Endothelial cell of umbilical vein (primary cell): ENCODE measurements around the gene SPTB. TPM values are rescaled to one million over a fixed set of nuclear protein-coding genes. Genes with fewer than 3 reads are reported as not detected.

Source experiments
- BruUV-seq: library from RNA; stranded (reverse); fragments of 400-500 nt; replicated peaks from 2 replicates; lab custom pipeline; 2021; lab: Mats Ljungman, UMichigan
- CTCF ChIA-PET: fragments of 300-600, 350-600 bp; sonication (Branson Sonifier 250); formaldehyde crosslinking; loops from one replicate; lab custom pipeline; 2021; ENCODE audit warnings: antibody characterized with exemption, inconsistent platforms; lab: Charles Lee
- POLR2A ChIA-PET: fragments of 300-600, 350-600 bp; sonication (Branson Sonifier 250); formaldehyde crosslinking; loops from one replicate; lab custom pipeline; 2021; ENCODE audit warnings: antibody characterized with exemption, inconsistent platforms; lab: Charles Lee
- DNase-seq: peaks from one replicate; pipeline ENCODE4 v3.0.0-alpha.2; 2011; ENCODE audit warnings: low read depth, low spot score
- FAIRE-seq: peaks from 2 replicates; lab custom pipeline; 2011; peaks lifted over from hg19 to GRCh38; lab: Jason Lieb, UNC
- H2AFZ ChIP-seq: 2 replicates; pipeline ENCODE4 v1.6.0; 2012; ENCODE audit warnings: low read depth, low read length, control low read depth, inconsistent platforms
- H3K27ac ChIP-seq: 2 replicates; pipeline ENCODE4 v1.5.1; 2011; ENCODE audit warnings: low read depth, mild to moderate bottlenecking, control low read depth, low read length, moderate library complexity; ENCODE audit not compliant: insufficient read depth
- H3K27me3 ChIP-seq, 2 experiments: 2 replicates each; pipeline versions ENCODE4 v1.6.0 to v1.6.1; 2011; ENCODE audit warnings: low read length in 2 of 2, mixed read lengths in 1 of 2; ENCODE audit not compliant: control insufficient read depth in 2 of 2, insufficient read depth in 2 of 2
- H3K36me3 ChIP-seq, 2 experiments: 2 replicates in 1 of 2; 3 replicates in 1 of 2; pipeline ENCODE4 v1.5.1; 2011; ENCODE audit warnings: low read length in 2 of 2, mild to moderate bottlenecking in 1 of 2, moderate library complexity in 1 of 2; ENCODE audit not compliant: control insufficient read depth in 2 of 2, insufficient read depth in 2 of 2; ENCODE audit errors: extremely low read depth in 1 of 2
- H3K4me1 ChIP-seq: 3 replicates; pipeline ENCODE4 v1.5.1; 2011; ENCODE audit warnings: mild to moderate bottlenecking, low read length; ENCODE audit not compliant: control insufficient read depth, insufficient read depth; ENCODE audit errors: extremely low read depth
- H3K4me2 ChIP-seq: 2 replicates; pipeline ENCODE4 v1.6.1; 2011; ENCODE audit warnings: low read length, control low read depth, mixed read lengths; ENCODE audit not compliant: insufficient read depth
- H3K4me3 ChIP-seq, 3 experiments: fragments of 200-600 bp in 1 of 3; sonication (generic), shearing (Covaris generic) in 1 of 3; replicated peaks in 1 of 3; 2 replicates each; pipeline ENCODE4 v1.5.1; 2011 to 2016; ENCODE audit warnings: control low read depth in 3 of 3, low read length in 3 of 3, mild to moderate bottlenecking in 2 of 3, inconsistent platforms in 1 of 3, low read depth in 1 of 3, moderate library complexity in 1 of 3; ENCODE audit not compliant: insufficient read depth in 1 of 3
- H3K79me2 ChIP-seq: 2 replicates; pipeline ENCODE4 v1.6.0; 2012; ENCODE audit warnings: low read length, inconsistent platforms; ENCODE audit not compliant: control insufficient read depth, insufficient read depth
- H3K9ac ChIP-seq: replicated peaks from 2 replicates; pipeline ENCODE3; 2011; ENCODE audit warnings: low read length, control low read depth; ENCODE audit not compliant: insufficient read depth; ENCODE audit errors: extremely low read depth
- H3K9me1 ChIP-seq: replicated peaks from 3 replicates; pipeline ENCODE4 v1.6.0; 2011; ENCODE audit warnings: mild to moderate bottlenecking, low read length; ENCODE audit not compliant: control insufficient read depth, insufficient read depth; ENCODE audit errors: extremely low read depth
- H3K9me3 ChIP-seq: replicated peaks from 2 replicates; pipeline ENCODE4 v1.5.1; 2012; ENCODE audit warnings: low read length, inconsistent platforms; ENCODE audit not compliant: control insufficient read depth, insufficient read depth
- H4K20me1 ChIP-seq: replicated peaks from 2 replicates; pipeline ENCODE3; 2011; ENCODE audit warnings: mild to moderate bottlenecking, low read length; ENCODE audit not compliant: control insufficient read depth, insufficient read depth; ENCODE audit errors: extremely low read depth
- EZH2 ChIP-seq: IDR thresholded peaks from 2 replicates; pipeline ENCODE4 v1.6.1; 2012; ENCODE audit warnings: borderline replicate concordance, low read depth, mild to moderate bottlenecking, moderate library complexity, low read length, inconsistent platforms; ENCODE audit not compliant: severe bottlenecking
- FOS ChIP-seq: IDR thresholded peaks from 2 replicates; pipeline ENCODE4 v1.6.1; 2011; ENCODE audit warnings: mild to moderate bottlenecking, low read length, moderate library complexity, borderline replicate concordance; ENCODE audit not compliant: insufficient read depth
- GATA2 ChIP-seq: IDR thresholded peaks from 2 replicates; pipeline ENCODE4 v1.7.0; 2011; ENCODE audit warnings: low read depth, mild to moderate bottlenecking, moderate library complexity, mixed read lengths, low read length; ENCODE audit not compliant: insufficient read length, insufficient read depth
- JUN ChIP-seq: IDR thresholded peaks from 2 replicates; pipeline ENCODE4 v1.6.1; 2011; ENCODE audit warnings: borderline replicate concordance, low read depth; ENCODE audit not compliant: insufficient read length, insufficient read depth
- MAX ChIP-seq: IDR thresholded peaks from 2 replicates; pipeline ENCODE4 v1.6.1; 2011; ENCODE audit not compliant: insufficient read depth, insufficient read length
- MYC ChIP-seq: IDR thresholded peaks from one replicate; pipeline ENCODE4 v1.6.1; 2011; ENCODE audit warnings: mild to moderate bottlenecking, low read depth, low read length
- POLR2A ChIP-seq: IDR thresholded peaks from 2 replicates; pipeline ENCODE4 v1.6.1; 2012; ENCODE audit warnings: low read depth, mild to moderate bottlenecking, control low read depth, low read length
- POLR2AphosphoS5 ChIP-seq: IDR thresholded peaks from 2 replicates; pipeline ENCODE4 v1.6.1; 2012; ENCODE audit warnings: low read depth, mild to moderate bottlenecking, control low read depth, low read length, moderate library complexity; ENCODE audit not compliant: insufficient read depth
- dilution Hi-C: fragments of 300-500 bp; cut with MboI; formaldehyde crosslinking; loops from one replicate; pipeline ENCODE4 v1.15.0; 2019; ENCODE audit warnings: low sequenced_read_pairs; ENCODE audit not compliant: extremely low pct_ligation_motif_present
- intact Hi-C: fragments of 100-400 bp; cut with micrococcal nuclease; formaldehyde crosslinking; loops from one replicate; pipeline ENCODE4 v1.10.0; 2022
- polyA plus RNA-seq, 4 experiments: library from polyadenylated mRNA; depleted of rRNA in 3 of 4; stranded (reverse) in 3 of 4; unstranded in 1 of 4; fragments of >200 nt; gene quantifications; 2 replicates each; pipeline versions ENCODE4 v1.2.1 to v1.2.3, GENCODE V29; 2011 to 2012; ENCODE audit warnings: missing spikeins in 1 of 4
- total RNA-seq: library from RNA; stranded (reverse); gene quantifications from 2 replicates; pipeline ENCODE4 v1.2.3, GENCODE V29; 2021
- TF ChIP-seq, protein P1 (sequence below), 2 donors: IDR thresholded peaks; 1 replicate in 1 of 2; 2 replicates in 1 of 2; pipeline ENCODE4 v1.5.1; 2011; ENCODE audit warnings: low read length in 2 of 2, mild to moderate bottlenecking in 2 of 2, moderate library complexity in 2 of 2, control low read depth in 1 of 2, inconsistent platforms in 1 of 2, low read depth in 1 of 2; ENCODE audit not compliant: insufficient read depth in 1 of 2; ENCODE audit errors: extremely low read depth in 1 of 2

SPTB gene
- total and polyA plus RNA-seq, 2 donors (not counting 3 experiments of a cell fraction or from before 2014, with no cell fraction given), result 0.03 to 0.07 TPM

DNA sequence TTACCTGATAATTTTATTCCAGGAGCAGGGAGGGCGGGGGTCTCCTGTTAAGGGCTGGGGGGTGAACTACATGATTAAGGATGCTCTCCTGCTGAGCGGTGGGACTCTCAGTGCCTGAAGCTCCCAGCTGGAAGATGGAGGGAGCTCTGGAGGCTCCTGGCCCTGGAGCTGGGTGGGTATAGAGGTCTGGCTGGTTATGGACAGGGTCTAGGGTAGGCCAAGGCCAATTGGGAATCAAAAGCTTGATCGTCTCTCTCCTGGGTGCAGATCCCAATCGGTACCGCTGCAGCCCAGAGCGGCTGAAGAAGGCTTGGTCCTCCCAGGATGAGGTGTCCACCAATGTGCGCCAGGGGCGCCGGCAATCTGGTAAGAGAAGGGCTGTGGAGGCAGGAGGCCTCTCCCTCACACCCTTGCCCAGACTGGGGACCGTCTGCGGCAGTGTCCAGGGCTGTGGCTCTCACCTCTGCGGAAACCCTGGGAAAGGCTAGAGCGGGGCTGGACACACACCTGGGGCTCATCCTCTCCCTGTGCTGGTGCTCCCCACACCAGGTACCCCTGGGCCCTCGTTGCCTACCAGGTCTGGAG, 147.1 kb downstream of the SPTB start:
- H3K9ac ChIP-seq, result no peak overlapping the region
- dilution Hi-C loops (no loop called here), intact Hi-C loops (no loop called here)
- H2AFZ ChIP-seq, result no peak overlapping the region
- ChIA-PET POLR2A (no interaction called here), CTCF (no interaction called here)
- FAIRE-seq (no peak), DNase-seq (no peak)
- H3K79me2 ChIP-seq, result no peaks in the 10 kb centered on the region
- no TSS peak for BruUV-seq
- H3K4me3 ChIP-seq, result no peak overlapping the region
- H3K36me3 ChIP-seq, result no peaks in the 10 kb centered on the region
- H3K27ac ChIP-seq, result no peak overlapping the region
- H4K20me1 ChIP-seq, result no peaks in the 10 kb centered on the region
- TF ChIP-seq EZH2 (no peak), JUN (no peak), FOS (no peak), POLR2AphosphoS5 (no peak), POLR2A (no peak), MAX (no peak), MYC (no peak), GATA2 (no peak)
- TF ChIP-seq, protein P1, sequence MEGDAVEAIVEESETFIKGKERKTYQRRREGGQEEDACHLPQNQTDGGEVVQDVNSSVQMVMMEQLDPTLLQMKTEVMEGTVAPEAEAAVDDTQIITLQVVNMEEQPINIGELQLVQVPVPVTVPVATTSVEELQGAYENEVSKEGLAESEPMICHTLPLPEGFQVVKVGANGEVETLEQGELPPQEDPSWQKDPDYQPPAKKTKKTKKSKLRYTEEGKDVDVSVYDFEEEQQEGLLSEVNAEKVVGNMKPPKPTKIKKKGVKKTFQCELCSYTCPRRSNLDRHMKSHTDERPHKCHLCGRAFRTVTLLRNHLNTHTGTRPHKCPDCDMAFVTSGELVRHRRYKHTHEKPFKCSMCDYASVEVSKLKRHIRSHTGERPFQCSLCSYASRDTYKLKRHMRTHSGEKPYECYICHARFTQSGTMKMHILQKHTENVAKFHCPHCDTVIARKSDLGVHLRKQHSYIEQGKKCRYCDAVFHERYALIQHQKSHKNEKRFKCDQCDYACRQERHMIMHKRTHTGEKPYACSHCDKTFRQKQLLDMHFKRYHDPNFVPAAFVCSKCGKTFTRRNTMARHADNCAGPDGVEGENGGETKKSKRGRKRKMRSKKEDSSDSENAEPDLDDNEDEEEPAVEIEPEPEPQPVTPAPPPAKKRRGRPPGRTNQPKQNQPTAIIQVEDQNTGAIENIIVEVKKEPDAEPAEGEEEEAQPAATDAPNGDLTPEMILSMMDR (IDR thresholded peaks at IDR 0.05; ENCODE audit: extremely low read depth in 1 of 2, insufficient read depth in 1 of 2, low read depth in 1 of 2, low read length in 2 of 2), result no peak
- H3K27me3 ChIP-seq, result no peaks in the 10 kb centered on the region
- H3K4me2 ChIP-seq, result no peak overlapping the region
- no peaks in the 10 kb centered on the region for H3K9me3 ChIP-seq
- H3K4me1 ChIP-seq, result no peaks in the 10 kb centered on the region
- no peaks in the 10 kb centered on the region for H3K9me1 ChIP-seq
